GM19452 (cell line): ENCODE data around the gene IL10.
A peak's percentile ranks its signal among the peaks of the same experiment; 100 is the strongest.
"Not testable (repeated sequence)": the region's sequence is repeated elsewhere in the genome, so short reads cannot be mapped to it uniquely, and the experiment has no call there.

ENCODE experiments used
- ATAC-seq: cut with Tn5 transposase; IDR thresholded peaks from one replicate; pipeline ENCODE4 v1.9.1; 2021; ENCODE audit not compliant: unreplicated experiment

Gene IL10

DNA sequence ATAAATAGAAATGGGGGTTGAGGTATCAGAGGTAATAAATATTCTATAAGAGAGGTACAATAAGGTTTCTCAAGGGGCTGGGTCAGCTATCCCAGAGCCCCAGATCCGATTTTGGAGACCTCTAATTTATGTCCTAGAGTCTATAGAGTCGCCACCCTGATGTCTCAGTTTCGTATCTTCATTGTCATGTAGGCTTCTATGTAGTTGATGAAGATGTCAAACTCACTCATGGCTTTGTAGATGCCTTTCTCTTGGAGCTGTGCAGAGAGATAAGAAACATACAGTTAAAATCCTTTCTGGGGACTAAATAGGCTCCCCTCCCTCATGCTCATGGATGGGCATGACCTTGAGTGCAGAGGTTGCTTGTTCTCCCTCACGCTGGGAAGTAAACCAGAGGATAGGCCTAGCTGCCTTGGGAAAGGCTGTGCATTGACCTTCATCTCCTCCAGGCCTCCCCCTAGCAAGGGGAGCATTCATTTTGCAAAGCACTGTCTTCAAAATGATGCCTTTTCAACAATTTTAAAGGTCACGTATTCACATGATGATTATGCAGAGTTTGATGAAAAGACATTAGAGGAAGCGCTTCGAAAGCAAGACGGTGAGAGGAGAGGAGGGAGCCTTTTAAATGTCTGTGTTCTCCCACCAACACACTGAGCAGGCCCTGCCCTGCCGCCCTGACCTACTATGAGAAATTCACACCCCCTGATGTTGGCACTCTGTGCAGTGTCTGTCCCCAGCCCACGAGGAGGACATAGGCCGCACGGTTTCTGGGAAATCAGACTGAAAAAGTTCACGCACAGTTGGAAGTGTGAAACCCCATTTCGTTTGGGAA, 3.6 kb downstream of the IL10 start:
- ATAC-seq, result no peak

DNA sequence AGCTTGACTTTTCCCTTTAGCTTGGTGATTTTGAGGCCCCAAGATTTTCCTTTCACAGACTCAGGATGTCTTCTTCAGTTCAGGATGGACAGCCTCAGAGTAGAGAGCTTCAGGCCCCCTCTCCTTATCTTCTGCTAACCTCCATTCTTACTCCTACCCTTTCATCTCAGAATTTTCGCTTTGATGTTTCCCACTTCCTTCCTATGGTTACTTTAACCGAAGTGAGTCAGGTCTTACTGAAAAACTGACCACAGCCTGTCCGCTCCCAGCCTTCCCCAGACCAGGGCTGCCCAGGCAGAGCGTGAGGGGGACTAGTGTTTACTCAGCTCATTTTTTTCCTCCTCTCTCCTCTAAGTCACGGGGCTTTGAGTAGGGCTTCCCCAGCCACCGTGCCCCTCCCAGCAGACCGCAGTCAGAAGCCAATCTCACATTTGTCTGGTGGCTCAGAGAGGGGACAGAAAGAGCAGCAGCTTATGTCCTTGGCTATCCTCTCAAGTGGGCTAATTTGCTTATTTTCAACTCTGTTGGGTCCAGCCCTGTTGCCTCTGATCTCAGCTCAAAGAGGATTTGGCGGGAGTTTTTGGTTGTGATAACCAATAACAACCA, 5.9 kb downstream of the IL10 start:
- ATAC-seq, result peak; percentile 45

DNA sequence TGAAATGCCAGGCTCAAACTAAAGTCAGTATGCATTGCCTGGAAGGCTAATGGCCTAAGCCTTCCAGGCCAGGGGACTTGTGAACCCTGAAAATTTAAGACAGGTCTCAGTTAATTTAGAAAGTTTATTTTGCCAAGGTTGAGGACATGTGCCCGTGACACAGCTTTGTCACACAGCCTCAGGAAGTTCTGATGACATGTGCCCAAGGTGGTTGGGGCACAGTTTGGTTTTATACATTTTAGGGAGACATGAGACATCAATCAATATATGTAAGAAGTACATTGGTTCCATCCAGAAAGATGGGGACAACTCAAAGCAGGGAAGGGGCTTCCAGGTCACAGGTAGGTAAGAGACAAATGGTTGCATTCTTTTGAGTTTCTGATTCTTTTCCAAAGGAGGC, 6.5 kb downstream of the IL10 start:
- ATAC-seq, result not testable (repeated sequence)

DNA sequence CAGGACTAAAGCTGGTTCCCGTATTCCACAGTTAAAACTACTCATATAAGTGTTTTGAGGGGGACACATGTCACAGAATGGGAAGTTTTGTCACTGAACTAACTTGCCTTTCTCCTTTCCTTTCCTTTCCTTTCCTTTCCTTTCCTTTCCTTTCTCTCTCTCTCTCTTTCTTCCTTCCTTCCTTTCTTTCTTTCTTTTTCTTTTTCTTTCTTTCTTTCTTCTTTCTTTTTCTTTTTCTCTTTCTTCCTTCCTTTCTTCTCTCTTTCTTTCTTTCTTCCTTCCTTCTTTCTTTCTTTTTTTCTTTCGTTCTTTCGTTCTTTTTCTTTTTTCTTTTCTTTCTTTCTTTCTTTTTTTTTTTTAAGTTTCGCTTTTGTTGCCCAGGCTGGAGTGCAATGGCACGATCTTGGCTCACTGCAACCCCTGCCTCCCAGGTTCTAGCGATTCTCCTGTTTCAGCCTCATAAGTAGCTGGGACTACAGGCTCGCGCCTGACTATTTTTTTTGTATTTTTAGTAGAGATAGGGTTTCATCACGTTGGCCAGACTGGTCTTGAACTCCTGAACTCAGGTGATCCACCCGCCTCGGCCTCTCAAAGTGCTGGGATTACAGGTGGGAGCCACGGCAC, 9.4 kb downstream of the IL10 start:
- not testable (repeated sequence) for ATAC-seq

DNA sequence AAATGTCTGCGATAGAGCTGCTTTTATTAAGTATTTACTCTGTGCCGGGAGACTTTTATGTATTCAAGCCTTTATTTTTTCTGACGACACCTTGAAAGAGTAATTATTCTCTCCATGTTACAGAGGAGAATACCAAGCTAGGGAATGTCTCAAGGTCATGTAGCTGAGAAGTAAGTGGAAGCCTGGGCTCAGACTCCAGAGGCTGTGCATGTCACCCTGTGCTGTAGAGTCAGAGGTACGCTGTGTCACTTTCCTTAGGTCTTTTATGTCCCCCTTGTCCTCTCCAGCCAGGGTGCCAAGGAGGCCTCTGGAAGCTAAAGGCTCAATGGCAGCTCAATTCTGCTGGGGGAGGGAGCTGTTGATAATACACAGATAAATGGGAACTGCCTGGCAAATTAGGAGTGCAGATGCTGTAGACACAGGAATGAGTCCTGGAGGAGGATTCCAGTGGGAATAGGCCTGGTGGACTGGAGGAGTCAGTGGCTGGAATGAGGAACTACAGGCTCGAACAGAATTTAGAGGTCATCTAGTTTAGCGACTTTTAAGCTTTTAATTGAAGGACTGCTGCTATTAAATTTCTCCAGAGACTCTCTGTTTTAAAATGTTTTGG, 11.0 kb downstream of the IL10 start:
- ATAC-seq, result no peak

DNA sequence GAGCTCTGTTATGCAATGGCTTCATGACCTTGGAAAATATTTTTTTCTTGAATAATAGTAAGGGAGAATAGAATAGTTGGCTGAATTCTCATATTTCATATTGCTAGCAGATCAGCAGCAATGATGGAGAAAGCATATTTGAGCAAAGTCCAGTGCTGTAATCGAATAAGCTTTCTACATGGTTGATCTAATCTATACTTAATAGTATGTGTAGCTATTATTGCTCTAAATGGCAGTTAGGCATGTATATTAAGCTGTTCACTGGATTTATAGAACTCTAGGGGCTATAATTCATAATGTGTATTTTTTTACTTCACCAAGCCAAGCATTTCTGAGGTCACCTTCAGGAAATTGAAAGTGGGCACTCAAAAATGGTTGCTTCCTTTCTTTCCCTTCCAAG, 11.7 kb downstream of the IL10 start:
- no peak for ATAC-seq

DNA sequence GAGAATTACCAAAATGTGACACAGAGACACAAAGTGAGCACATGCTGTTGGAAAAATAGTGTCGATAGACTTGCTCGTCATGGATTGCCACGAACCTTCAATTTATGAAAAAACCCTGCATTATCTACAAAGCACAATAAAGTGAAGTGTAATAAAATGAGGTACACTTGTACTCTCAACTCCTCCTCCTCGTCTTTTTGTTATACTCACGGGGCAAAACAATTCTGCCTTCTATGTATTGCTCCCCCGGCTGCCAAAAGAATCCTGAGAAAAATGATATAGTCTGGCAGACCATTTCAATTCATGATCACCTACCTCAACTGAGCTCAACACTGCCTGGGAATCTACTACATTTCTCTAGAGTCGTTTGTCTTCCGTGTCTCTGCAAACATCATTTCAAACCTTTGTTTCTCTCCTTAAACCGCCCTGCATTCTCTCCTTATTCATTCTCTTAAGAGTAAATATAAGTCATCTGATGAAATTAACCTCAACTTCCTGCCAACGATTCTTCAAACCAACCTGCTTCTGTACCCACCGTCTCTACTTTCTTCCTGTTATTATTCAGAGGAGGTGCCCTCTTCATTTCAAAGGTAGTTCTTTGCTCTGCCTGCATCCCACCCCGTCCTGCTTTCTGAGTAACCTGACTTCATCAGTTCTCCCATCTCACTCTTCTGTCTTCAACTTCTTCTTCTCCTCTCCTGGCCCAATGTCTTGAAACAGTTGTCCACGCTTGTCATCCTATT, 14.6 kb downstream of the IL10 start:
- ATAC-seq, result no peak

DNA sequence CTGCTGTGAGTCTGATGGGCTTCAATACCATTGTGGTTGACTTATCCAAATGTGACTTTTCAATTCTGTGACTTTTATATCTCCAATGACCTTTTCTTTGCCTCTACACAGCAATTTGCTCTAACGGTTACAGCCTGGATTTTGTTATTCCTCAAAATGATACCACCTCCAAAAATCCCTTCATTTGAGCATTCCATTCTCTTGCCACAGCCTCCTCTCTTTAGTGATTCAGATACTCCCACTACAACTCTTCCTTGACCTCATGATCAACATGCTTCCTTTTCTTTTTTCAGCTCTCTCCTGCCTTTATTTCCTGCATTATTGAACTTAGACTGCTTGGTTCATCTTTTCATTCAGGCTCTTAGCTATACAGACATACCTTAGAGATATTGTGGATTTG, 18.3 kb downstream of the IL10 start:
- ATAC-seq, result no peak

DNA sequence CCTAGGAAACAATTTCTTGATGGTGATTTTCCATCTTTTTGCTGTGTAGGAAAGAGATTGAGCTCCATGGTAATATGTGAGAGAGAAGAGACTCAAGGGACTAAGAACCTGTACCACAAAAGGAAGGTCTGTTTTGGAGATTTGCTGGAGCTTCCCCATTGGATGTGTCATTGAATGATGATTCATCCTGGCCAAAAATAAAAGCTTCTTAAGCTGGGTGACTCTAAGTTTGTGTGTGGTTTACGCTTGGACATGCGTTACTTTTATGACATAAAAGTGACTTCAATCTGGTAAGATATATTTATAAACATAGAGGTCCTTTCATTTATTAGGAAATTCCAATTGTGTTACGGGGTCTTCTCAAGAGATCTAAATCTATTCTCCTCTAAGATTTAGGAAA, 19.2 kb downstream of the IL10 start:
- no peak for ATAC-seq

DNA sequence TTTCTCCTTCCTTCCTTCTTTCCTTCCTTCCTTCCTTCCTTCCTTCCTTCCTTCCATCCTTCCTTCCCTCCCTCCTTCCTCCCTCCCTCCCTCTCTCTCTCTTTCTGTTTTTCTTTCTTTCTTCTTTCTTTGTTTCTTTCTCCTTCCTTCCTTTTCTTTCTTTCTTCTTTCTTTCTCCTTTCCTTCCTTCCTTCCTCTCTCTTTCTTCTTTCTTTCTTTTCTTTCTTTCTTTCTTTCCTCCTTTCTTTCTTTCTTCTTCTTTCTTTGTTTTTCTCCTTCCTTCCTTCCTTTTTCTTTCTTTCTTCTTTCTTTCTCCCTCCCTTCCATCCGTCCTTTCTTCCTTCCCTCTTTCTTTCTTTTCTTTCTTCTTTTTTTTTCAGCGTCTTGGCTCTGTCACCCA, 19.8 kb downstream of the IL10 start:
- no peak for ATAC-seq

DNA sequence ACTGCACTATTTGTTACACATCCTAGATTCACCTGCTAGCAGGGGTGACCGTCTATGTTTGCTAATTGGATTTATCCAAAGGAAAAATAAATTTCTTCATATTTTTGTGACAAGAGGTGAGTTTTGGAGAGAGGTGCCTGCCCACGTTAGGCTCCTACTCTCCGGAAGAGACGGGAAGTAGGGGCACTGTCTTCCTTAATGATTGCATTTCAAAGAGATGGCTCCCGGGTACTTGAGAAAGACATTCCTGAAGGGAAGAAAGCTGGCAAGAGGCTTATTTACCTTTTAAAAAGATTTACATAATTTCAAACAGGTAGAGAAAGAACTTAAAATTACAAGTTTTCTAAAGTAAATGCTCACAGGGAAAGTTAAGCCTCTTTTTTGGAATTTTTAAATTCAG, 20.4 kb downstream of the IL10 start:
- no peak for ATAC-seq

DNA sequence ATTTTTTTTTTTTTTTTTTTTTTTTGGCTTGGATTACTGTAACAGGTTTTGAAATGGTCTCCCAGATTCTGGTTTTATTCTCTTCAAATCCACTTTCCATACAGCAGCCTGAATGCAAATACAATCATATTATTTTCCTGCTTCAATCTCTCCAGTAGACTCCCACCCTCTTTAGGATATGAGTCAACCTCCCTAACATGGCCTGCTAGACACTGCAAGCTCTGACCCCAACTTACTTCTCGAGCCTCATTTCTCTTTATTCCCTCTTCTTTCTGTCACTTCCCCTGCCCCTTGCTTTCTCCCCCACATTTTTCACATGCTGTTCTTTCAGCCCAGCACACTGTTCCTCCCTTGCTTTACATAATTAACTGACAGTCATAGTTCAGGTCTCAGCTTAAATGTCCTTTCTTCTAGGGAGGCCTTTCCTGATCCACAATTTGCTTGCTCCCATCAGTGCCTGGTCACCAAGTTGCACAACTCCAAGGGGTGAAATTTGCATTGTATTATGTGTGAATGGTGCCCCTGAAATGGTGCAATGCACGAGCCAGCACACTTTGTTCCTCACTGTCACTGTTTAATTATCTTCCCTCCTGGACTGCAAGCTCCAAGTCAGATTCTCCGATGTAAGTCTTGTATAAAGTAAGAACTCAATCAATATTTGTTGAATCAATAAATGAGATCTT, 23.8 kb downstream of the IL10 start:
- ATAC-seq, result no peak

DNA sequence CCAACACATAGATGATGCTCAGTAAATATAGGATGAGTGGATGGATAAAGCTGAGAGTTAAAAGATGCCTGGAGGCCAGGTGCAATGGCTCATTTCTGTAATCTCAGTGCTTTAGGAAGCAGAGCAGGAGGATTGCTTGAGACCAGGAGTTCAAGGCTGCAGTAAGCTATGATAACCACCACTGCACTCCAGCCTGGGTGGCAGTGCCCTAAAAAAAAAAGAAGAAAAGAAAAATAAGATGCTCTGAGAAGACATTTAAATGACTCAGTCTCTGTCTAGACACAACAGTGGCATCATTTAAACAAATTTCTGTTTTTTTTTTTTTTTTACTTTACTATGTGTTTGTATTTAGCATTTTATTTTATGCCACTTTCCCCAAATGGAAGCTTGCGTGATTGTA, 27.0 kb downstream of the IL10 start:
- ATAC-seq, result no peak

DNA sequence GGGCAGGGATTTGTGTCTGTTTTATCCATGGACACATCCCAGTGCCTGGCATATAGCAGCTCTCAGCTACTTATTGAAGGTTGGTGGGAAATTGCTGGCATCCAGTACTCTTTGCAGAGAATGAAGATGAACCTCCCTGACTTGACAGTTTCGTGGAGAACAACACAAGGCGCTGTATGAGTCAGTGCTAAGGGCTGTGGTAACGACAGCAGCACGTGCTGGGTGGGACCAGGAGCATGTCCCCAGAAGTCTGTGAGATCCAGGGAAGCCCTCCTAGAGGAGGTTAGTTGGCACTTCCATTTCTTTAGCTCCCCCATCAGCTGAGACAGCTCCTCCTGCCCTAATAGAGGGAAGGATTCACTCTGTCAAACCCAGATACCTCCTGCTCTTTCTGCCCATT, 27.6 kb downstream of the IL10 start:
- ATAC-seq, result no peak

DNA sequence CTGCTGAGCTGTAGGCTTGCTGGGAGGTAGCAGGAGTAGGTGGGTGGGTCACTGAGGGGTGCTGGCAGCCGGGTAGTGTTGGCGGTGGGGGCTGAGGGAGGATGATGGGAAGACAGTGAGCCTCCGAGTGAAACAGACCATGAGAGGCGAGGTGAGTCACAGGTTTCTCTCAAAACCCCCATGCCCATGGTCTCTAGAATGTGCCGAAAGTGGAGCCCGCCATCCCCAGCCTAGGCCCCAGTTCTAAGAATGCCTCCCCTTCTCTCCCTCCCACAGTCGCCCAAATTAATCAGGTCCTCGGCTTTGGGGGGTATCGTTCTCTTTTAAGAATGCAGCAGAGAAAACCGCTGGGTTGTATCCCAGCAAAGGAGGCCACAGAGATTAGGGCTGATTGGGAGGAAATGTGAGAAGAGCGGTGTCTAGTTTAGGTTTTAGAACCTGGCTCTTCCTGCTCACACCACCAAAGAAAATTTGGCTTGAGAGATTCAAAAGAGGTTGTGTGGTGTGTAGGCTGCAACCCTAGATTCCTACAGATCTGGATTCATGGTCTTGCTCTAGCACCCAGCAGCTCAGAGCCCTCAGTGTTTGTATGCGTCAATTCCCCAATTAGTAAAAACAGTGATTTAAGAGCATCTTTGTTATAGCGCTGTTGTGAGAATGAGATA, 29.4 kb downstream of the IL10 start:
- ATAC-seq, result no peak

DNA sequence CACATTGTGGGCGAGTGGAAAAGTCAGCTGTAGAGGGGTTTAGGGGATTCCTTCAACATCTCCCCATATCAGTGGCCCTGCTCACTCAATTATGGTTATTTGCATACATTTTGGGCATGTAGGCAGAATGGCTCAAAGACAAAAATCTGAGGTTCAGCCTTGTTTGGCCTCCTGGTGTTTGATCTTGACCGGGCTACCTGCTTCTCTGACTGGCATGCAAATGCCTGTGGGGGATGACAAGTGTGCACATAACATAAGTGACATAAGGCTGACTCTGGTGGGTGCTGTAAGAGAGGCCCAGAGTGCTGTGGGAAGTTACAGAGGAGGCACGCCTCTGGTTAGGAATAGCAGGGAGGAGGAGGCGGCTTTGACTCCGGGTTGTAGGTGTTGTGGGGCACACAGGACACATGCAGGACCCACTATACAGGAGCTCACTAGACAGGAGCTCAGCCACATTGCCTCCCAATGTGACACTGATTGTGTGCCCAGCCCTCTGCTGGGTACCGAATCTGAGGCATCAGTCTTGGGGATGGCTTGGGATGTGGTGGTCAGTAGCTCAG, 31.1 kb downstream of the IL10 start:
- ATAC-seq, result no peak

DNA sequence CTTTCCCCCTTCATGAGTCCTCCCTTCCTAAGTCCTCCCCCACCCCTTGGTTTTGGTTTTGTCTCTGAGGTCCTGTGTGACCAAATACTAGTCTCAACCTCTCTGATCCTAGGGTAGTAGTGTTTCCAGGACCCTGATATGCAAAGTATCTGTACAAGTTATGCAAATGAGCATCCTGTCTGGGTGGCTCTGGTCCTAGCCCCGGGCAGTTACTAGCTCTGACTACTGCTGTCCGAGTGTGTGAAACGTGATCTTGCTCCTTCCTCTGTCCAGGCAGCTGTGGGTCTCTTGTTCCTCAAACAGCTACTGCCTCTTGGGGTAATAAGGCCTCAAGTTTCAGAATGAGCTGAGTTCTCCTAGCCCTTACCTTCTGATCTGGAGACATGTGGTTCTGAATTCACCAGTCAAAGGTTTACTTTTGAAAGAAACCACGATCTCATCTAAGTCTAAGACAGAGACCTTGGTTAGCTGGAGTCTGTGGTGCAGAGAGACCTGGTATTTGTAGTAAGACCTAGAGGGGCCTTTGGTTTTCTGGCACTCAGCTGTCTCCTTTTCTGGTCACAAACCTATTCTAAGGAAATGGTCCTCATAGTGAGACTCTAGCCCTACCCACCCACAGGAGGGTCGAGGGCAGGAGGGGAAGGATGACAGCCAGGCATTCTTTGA, 32.8 kb downstream of the IL10 start:
- ATAC-seq, result peak; percentile 90

DNA sequence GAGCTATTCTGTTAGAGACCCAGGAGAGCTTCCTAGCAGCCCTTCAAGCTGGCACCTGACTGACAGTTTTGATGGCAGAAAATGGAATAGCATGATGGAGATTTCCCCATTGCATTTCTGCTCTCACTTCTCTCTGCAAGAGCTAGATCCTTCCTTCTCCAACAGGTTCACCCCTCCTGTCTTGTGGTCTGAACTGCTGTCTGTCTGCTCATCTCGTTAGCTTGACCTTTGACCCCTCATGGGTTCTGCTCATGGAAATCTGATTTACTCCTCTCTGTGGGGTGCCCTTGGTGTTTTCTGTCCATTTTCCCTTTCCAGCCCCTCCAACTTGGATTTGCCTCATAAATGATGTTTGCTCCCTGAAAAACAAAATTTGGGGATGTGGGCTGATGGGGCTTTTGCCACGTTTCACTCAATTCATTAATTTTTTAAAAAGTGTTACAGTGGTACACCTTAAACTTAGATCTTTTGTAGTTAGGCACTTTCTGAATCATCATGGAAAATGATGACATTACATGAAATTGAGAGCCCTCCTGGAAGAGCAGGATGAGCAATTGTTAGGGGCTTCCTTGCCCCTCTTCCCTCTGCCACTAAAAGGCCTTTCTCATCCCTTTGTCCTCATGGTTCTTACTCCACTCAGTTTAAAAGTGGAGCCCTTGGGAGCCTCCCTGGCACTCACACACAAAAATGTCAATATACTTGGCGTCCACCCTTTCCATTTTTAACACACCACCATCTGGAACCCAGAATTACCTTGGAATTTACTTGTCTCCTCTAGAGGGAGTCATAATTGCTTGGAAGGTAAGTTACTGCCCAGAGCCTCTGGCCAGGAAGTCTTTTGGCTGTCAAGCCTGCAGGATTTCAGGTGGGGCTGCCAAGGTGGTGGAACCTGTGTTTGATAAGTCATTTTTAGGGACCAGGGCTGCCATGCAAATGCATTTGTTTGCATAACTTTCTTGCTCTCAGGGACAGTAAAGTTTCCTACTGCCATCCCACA, 33.6 kb downstream of the IL10 start:
- ATAC-seq, result no peak
